ENCODE measurements around the gene SNAP91.

- no peak for TF ChIP-seq CTCF (IDR thresholded peaks at IDR 0.05; ENCODE audit: borderline replicate concordance, extremely low read depth, low read length, poor library complexity, severe bottlenecking)
- no peak for TF ChIP-seq EZH2 (IDR thresholded peaks at IDR 0.05; ENCODE audit: borderline replicate concordance, low read depth, low read length, severe bottlenecking)
These were observed 198.1 kb downstream of the SNAP91 start for GRCh38 chr6:83510791-83511190.
